ENCODE measurements around the gene TMPRSS9.
"Not testable (repeated sequence)": the region's sequence is repeated elsewhere in the genome, so short reads cannot be mapped to it uniquely, and the experiment has no call there.

The TMPRSS9 gene

DNA sequence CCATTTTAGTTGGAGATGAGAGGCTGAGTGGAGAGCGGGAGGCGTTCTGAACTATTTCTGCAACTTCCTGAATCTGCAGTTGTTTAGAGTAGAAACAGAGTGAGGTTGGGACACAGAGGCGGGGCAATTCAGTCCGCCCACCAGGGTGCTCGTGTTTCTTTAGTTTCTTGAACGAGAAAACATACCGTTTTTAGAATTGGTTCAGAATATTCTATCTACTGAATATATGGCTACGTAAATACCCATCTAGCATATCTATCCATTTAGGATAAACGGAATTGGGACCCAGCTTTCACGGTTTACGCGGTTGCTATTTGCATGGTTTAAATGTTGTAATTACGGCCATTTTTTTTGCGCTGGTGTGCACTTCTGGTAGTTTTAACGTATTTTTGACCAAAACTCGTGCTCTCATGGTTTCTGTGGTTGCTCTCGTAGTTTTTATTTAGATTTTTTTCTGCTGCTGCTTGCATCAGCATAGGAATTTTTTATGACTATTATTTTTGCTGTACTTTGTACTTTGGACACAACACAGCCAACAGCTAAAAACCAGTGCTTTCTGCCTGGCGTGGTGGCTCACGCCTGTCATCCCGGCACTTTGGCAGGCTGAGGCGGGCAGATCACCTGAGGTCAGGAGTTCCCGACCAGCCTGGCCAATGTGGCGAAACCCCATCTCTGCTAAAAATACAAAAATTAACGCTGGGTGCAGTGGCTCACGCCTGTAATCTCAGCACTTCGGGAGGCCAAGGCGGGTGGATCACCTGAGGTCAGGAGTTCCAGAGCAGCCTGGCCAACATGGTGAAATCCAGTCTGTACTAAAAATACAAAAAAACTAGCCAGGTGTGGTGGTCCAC lies 34.6 kb downstream of the TMPRSS9 start:
- DNase-seq, result no peak

- not testable (repeated sequence) for DNase-seq
Observed at GRCh38 chr19:2395293-2395829, 35.3 kb downstream of the TMPRSS9 start.

DNA sequence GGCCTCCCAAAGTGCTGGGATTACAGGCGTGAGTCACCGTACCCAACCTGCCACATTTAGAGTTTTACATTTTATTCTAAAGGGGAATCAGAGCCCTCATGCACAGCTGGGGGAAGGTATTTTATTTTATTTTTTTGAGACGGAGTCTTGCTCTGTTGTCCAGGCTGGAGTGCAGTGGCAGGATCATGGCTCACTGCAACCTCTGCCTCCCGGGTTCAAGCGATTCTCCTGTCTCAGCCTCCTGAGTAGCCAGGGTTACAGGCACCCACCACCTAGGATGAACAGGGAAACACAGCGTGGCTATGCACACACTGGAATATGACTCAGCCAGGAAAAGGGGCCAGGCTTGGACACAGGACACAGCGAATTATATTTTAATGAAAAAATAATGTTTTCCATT lies 37.1 kb downstream of the TMPRSS9 start:
- not testable (repeated sequence) for DNase-seq

DNA sequence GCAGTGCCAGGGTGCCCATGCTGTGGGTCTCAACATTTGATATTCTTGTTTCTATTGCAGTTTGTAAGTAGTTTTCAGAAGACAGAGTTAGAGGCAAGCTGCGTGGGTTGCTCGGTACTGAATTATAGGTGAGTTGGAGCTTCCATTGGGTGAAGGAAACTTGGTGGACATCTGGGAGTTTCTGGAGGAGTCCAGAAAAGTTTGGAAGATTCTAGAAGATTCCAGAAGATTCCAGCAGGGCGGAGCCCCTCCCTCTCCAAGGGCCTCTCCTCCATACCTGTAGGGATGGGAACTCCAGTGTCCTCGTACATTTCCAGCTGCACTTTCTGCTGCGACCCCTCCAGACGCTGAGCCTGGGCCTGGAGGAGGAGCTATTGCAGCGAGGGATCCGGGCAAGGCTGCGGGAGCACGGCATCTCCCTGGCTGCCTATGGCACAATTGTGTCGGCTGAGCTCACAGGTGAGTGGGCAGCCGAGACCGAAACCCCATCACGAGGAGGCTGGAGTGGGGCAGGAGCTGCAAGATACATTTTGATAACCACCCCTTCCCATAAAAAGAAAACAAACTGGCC lies 38.8 kb downstream of the TMPRSS9 start:
- no peak for DNase-seq

DNA sequence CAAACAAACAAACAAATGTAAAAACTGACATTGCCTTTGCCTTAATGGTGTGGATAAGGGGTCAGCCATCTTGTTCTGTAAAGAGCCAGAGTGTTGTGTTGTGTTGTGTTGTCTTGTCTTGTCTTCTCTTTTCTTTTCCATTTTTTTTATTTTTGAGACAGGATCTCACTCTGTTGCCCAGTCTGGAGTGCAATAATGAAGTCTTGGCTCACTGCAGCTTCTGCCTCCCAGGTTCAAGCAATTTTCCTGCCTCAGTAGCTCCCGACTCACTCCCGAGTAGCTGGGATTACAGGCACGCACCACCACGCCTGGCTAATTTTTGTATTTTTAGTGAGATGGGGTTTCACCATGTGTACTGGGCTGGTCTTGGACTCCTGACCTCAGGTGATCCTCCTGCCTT lies 39.5 kb downstream of the TMPRSS9 start:
- DNase-seq, result no peak

- DNase-seq, result no peak
Observed at GRCh38 chr19:2408247-2408646, 48.2 kb downstream of the TMPRSS9 start.

- no peak for DNase-seq
Observed at GRCh38 chr19:2409352-2409912, 49.4 kb downstream of the TMPRSS9 start.

DNA sequence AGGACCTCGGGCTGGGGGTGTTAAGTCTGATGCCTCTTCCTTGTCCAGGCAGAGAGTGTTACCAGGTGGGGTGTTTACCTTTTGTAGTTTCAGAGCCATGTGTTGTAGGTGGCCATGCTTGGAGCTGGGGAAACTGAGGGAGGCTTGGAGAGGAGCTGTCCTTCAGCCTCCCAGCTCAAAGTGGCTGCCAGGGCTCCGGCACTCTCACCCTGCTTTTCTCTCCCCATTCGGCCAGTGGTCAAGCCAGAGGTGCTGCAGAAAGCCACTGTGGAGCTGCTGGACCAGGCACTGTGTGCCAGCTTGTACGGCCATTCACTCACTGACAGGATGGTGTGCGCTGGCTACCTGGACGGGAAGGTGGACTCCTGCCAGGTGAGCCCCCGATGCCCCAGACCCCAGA lies 50.0 kb downstream of the TMPRSS9 start:
- DNase-seq, result no peak

- no peak for DNase-seq
Observed at GRCh38 chr19:2411709-2412108, 51.6 kb downstream of the TMPRSS9 start.

DNA sequence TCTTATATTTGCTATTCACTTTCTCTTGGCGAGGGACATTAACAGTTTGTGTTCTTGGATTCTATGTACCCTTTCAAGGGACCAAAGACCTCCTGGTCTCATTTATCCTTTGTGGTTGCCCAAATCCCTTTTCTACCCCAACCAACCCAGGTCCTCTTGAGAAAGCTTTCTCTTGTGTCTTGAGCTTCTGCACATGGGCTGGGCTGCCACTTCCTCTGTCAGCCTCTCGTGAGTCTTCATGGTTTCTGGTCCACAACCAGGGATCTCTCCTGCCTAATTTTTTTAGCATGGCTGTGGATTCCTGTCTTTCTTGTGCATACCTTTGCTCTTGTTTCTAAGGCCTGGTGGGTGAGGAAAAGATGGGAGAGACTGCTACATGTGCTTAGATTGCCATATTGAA lies 52.4 kb downstream of the TMPRSS9 start:
- DNase-seq, result no peak

GRCh38 chr19:2413159-2413558 lies 53.1 kb downstream of the TMPRSS9 start:
- DNase-seq, result no peak

- DNase-seq, result no peak
Observed at GRCh38 chr19:2413629-2414028, 53.6 kb downstream of the TMPRSS9 start.

DNA sequence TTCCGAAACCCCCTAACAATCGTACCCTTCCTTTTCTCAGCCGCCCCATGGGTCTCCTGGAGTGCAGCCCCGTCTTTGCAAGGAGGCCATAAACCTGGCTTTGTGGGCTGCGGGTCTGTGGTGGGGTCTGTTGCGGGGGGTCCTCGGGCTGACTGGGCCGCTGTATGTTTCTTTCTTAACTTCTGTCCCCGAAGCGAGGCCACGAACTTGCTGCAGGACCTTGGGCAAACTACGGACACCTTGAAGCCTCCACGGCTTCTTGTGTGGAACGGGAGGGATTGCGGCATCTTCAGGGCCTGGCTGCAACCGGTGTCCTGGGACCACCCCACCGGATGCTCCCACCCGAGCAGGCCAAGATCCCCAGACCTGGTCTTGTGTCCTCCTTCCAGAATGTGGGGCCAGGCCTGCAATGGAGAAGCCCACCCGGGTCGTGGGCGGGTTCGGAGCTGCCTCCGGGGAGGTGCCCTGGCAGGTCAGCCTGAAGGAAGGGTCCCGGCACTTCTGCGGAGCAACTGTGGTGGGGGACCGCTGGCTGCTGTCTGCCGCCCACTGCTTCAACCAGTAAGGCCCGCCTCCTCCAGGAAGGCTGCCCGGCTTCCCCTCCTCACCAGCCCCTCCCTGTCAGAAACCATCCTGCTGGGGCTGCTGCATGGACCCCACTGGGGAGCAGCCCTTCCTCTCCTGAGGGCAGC lies 55.4 kb downstream of the TMPRSS9 start:
- no peak for DNase-seq

DNA sequence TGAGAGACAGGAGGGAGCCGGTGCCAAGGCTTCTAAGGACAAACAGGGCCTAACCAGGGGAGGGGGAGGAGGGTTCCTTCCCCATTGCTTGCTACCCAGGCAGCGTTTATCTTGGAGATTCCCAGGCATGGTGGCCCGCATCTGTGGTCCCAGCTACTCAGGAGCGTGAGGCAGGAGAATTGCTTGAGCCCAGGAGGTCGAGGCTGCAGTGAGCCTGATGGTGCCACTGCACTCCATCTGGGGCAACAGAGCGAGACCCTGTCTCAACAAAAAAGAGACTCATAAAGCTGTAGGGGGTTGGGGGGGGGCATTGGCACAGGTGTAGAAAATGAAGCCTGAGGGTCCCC lies 55.9 kb downstream of the TMPRSS9 start:
- DNase-seq, result no peak

DNA sequence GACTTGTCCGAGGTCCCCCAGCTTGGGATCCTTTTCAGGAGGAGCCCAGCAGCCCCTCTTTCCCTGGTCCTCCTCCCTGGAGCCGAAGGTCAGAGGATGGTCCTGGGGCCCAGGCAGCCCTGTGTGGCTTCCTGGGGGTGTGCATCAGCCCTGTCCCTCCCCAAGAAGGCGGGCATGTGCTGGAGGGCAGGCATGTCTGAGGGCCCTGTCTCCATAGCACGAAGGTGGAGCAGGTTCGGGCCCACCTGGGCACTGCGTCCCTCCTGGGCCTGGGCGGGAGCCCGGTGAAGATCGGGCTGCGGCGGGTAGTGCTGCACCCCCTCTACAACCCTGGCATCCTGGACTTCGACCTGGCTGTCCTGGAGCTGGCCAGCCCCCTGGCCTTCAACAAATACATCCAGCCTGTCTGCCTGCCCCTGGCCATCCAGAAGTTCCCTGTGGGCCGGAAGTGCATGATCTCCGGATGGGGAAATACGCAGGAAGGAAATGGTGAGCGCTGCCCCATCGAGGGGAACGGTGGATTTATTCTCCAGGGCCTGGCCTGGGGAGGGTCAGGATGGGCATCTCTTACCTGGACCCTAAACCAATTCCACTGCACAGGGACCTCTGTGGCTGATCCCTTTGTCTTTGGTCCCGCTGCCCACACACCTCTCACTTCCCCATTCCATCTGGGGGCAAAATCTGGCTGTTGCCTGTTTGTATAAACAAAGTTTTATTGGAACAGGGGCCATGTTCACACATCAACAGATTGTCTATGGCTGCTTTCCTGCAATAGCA lies 56.4 kb downstream of the TMPRSS9 start:
- no peak for DNase-seq

- not testable (repeated sequence) for DNase-seq
Observed at GRCh38 chr19:2417436-2417835, 57.4 kb downstream of the TMPRSS9 start.

GRCh38 chr19:2417881-2418406 lies 57.9 kb downstream of the TMPRSS9 start:
- no peak for DNase-seq

DNA sequence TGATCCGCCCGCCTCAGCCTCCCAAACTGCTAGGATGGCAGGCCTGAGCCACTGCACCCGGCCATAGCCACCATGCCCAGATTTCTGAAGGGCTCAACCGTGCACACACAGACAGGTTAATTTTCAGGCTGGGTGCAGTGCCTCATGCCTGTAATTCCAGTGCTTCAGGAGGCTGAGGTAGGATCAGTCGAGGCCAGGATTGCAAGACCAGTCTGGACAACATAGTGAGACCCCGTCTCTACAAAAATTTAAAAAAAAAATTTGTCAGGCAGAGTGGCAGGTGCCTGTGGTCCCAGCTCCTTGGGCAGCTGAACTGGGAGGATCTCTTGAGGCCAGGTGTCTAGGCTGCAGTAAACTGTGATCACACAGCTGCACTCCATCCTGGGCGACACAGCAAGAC lies 59.7 kb downstream of the TMPRSS9 start:
- no peak for DNase-seq

DNA sequence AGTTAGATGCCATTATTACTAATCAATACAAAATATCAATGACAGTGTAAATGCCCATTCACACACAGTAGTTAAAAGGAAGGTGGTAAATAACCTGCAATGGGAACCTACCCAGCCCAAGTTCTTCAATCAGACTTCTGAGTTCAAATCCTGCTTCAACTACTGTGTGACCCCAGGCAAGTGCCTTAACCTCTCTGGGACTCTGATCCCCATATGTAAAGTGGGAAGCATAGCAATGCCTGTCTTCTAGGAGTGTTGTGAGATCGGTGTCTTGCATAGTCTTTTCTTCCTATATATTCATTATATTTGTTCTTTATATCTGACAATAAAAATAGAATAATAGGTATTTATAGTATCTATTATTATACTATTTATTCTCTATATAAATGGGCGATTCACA lies 60.4 kb downstream of the TMPRSS9 start:
- no peak for DNase-seq

DNA sequence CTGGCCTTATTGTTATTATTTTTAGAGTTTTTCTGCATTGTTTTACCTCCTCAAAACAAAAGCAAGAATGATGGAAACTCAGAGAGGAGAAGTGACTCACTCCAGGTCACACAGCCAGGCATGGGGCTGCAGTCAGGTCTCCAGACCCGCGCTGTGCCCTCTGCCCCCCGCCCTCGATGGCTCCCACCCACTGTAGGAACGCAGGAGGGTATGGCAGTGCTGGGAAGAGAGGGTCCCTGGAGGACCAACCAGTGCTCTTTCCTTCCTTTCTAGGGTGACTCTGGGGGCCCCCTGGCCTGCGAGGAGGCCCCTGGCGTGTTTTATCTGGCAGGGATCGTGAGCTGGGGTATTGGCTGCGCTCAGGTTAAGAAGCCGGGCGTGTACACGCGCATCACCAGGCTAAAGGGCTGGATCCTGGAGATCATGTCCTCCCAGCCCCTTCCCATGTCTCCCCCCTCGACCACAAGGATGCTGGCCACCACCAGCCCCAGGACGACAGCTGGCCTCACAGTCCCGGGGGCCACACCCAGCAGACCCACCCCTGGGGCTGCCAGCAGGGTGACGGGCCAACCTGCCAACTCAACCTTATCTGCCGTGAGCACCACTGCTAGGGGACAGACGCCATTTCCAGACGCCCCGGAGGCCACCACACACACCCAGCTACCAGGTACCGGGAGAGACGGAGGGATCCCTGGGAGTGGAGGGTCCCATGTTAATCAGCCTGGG lies 61.7 kb downstream of the TMPRSS9 start:
- DNase-seq, result no peak

GRCh38 chr19:2423071-2423914 lies 63.2 kb downstream of the TMPRSS9 start:
- DNase-seq, result no peak

Data from NCI-H1105 (cell line).